MM.1S (cell line): ENCODE measurements around the gene NPFF.

Experiments
- EZH2 ChIP-seq: fragments of 300-600 bp; sonication (generic); optimal IDR thresholded peaks from 2 replicates; pipeline ENCODE3; 2017; ENCODE audit warnings: low read depth, mild to moderate bottlenecking, antibody characterized with exemption, low read length, mixed read lengths
- TF ChIP-seq, protein P1 (sequence below): fragments of 300-600 bp; sonication (generic); IDR thresholded peaks from 2 replicates; pipeline ENCODE4 v1.5.1; 2016; ENCODE audit warnings: antibody characterized with exemption, low read length, mixed read lengths

DNA sequence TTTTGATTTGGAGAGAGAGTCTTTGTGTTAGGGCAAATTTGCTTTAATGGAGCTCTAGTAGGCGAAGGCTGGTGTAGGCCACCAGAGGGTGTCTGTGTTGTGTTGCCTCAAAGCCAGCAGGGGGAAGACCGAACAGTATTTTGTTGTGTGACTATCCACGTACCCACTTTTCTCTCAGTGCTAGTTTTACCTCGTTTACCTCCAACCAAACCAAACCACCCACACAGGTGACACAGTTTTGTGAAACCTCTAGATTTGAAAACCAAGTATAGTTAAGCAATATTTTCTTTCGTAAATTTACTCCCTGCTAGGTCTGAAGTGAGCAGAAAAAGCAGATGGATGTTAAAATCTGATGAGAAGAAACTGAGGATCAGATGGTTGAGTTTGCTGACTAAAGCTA lies 36.3 kb upstream of the NPFF start:
- TF ChIP-seq, protein P1, sequence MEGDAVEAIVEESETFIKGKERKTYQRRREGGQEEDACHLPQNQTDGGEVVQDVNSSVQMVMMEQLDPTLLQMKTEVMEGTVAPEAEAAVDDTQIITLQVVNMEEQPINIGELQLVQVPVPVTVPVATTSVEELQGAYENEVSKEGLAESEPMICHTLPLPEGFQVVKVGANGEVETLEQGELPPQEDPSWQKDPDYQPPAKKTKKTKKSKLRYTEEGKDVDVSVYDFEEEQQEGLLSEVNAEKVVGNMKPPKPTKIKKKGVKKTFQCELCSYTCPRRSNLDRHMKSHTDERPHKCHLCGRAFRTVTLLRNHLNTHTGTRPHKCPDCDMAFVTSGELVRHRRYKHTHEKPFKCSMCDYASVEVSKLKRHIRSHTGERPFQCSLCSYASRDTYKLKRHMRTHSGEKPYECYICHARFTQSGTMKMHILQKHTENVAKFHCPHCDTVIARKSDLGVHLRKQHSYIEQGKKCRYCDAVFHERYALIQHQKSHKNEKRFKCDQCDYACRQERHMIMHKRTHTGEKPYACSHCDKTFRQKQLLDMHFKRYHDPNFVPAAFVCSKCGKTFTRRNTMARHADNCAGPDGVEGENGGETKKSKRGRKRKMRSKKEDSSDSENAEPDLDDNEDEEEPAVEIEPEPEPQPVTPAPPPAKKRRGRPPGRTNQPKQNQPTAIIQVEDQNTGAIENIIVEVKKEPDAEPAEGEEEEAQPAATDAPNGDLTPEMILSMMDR: peak; percentile 92
- TF ChIP-seq EZH2: no peak
